ENCODE results near the gene WDR70. TPM values are rescaled to one million over a fixed set of nuclear protein-coding genes. Genes with fewer than 3 reads are reported as not detected.
A peak's percentile ranks its signal among the peaks of the same experiment; 100 is the strongest.
"Not testable (repeated sequence)": the region's sequence is repeated elsewhere in the genome, so short reads cannot be mapped to it uniquely, and the experiment has no call there.

The WDR70 gene
- total RNA-seq, 1 experiment from 2014 or later = 25.0 TPM

DNA sequence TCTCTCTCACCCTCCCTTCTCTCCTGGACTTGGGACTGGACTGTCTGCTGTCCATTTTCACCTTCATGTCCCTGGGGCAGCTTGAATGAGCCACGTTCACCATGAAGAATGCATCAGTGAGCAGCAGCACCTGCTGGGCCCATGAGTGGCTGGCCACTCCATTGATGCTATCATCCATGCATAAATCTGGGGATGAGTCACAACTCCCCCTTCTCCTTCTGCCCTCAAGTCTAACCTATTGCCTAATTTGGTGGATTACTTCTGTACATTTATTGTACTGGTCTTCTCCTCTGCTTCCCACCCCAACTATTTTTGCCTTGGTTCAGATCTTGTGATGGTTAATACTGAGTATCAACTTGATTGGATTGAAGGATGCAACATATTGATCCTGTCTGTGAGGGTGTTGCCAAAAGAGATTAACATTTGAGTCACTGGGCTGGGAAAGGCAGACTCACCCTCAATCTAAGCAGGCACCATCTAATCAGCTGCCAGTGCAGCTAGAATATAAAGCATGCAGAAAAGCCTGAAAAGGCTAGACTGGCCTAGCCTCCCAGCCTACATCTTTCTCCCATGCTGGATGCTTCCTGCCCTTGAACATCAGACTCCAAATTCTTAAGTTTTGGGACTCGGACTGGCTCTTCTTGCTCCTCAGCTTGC, 414.0 kb downstream of the WDR70 start:
- peak; percentile 76 for ATAC-seq
- H3K27me3 ChIP-seq (ENCODE audit: low read length) = no peaks in the 10 kb centered on the region
- H3K27ac ChIP-seq (ENCODE audit: low read length) = no peak overlapping the region
- TF ChIP-seq, protein P1, sequence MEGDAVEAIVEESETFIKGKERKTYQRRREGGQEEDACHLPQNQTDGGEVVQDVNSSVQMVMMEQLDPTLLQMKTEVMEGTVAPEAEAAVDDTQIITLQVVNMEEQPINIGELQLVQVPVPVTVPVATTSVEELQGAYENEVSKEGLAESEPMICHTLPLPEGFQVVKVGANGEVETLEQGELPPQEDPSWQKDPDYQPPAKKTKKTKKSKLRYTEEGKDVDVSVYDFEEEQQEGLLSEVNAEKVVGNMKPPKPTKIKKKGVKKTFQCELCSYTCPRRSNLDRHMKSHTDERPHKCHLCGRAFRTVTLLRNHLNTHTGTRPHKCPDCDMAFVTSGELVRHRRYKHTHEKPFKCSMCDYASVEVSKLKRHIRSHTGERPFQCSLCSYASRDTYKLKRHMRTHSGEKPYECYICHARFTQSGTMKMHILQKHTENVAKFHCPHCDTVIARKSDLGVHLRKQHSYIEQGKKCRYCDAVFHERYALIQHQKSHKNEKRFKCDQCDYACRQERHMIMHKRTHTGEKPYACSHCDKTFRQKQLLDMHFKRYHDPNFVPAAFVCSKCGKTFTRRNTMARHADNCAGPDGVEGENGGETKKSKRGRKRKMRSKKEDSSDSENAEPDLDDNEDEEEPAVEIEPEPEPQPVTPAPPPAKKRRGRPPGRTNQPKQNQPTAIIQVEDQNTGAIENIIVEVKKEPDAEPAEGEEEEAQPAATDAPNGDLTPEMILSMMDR (conservative IDR thresholded peaks at IDR 0.05; ENCODE audit: low read depth, low read length) = no peak
- no peak for TF ChIP-seq EZH2 (IDR thresholded peaks at IDR 0.05; ENCODE audit: low read length, unreplicated experiment)
- TF ChIP-seq EZH2phosphoT487 (IDR thresholded peaks at IDR 0.05; ENCODE audit: borderline replicate concordance, low read length) = no peak
- H3K79me2 ChIP-seq (ENCODE audit: low read length) = no peaks in the 10 kb centered on the region
- H3K9ac ChIP-seq (ENCODE audit: low read length) = no peak overlapping the region
- no peaks in the 10 kb centered on the region for H3K9me3 ChIP-seq (ENCODE audit: low read length)
- no peak overlapping the region for H3K4me3 ChIP-seq (ENCODE audit: low read length)
- peaks cover 8% of the 10 kb centered on the region for H3K4me1 ChIP-seq (ENCODE audit: insufficient read depth, low read length)
- no TSS peak for BruUV-seq (replicated peaks)
- intact Hi-C loops (cut with micrococcal nuclease) = no loop called here
- no peaks in the 10 kb centered on the region; the same call in 1 of the 2 replicates for H3K9me2 ChIP-seq (replicated peaks; ENCODE audit: low read length)
- ChIA-PET CTCF (no interaction called here), POLR2A (ENCODE audit: unreplicated experiment) (no interaction called here)
- no peaks in the 10 kb centered on the region for H3K36me3 ChIP-seq (ENCODE audit: low read depth, low read length)
- H3F3A ChIP-seq (ENCODE audit: low read length, unreplicated experiment) = no peaks in the 10 kb centered on the region
- H4K20me1 ChIP-seq (ENCODE audit: low read length) = no peaks in the 10 kb centered on the region
- H3K4me2 ChIP-seq (ENCODE audit: low read length) = no peak overlapping the region
- DNase-seq = peak; percentile 77
- no peak overlapping the region for H2AFZ ChIP-seq (ENCODE audit: low read length)

- H3K27me3 ChIP-seq (ENCODE audit: low read length); H3K9ac ChIP-seq (ENCODE audit: low read length); DNase-seq; H3K79me2 ChIP-seq (ENCODE audit: low read length); H3K4me3 ChIP-seq (ENCODE audit: low read length); H2AFZ ChIP-seq (ENCODE audit: low read length); H3K9me2 ChIP-seq (replicated peaks; ENCODE audit: low read length); H3K27ac ChIP-seq (ENCODE audit: low read length); intact Hi-C loops (cut with micrococcal nuclease); H4K20me1 ChIP-seq (ENCODE audit: low read length); H3K4me2 ChIP-seq (ENCODE audit: low read length); H3F3A ChIP-seq (ENCODE audit: low read length, unreplicated experiment); CTCF ChIA-PET; H3K4me1 ChIP-seq (ENCODE audit: insufficient read depth, low read length); H3K9me3 ChIP-seq (ENCODE audit: low read length); ATAC-seq; BruUV-seq (replicated peaks); POLR2A ChIA-PET (ENCODE audit: unreplicated experiment); H3K36me3 ChIP-seq (ENCODE audit: low read depth, low read length): not testable (repeated sequence)
Measured at GRCh38 chr5:37795292-37795691, 416.2 kb downstream of the WDR70 start.

DNA sequence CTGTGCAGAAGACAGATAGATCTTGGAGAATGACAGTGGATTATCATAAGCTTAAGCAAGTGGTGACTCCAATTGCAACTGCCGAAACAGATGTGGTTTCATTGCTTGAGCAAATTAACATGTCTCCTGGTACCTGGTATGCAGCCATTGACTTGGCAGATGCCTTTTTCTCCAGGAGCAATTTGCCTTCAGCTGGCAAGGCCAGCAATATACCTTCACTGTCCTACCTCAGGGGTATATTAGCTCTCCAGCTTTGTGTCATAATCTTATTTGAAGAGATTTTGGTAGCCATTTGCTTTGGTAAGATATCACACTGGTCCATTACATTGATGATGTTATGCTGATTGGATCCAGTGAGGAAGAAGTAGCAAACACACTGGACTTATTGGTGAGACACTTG, 417.3 kb downstream of the WDR70 start:
- H3K79me2 ChIP-seq (ENCODE audit: low read length); H3K9me2 ChIP-seq (replicated peaks; ENCODE audit: low read length); H3K27me3 ChIP-seq (ENCODE audit: low read length); BruUV-seq (replicated peaks); intact Hi-C loops (cut with micrococcal nuclease); POLR2A ChIA-PET (ENCODE audit: unreplicated experiment); H3K36me3 ChIP-seq (ENCODE audit: low read depth, low read length); H4K20me1 ChIP-seq (ENCODE audit: low read length); H3K9me3 ChIP-seq (ENCODE audit: low read length); CTCF ChIA-PET; DNase-seq; H2AFZ ChIP-seq (ENCODE audit: low read length); H3K4me2 ChIP-seq (ENCODE audit: low read length); H3K27ac ChIP-seq (ENCODE audit: low read length); H3K4me3 ChIP-seq (ENCODE audit: low read length); H3F3A ChIP-seq (ENCODE audit: low read length, unreplicated experiment); H3K9ac ChIP-seq (ENCODE audit: low read length); H3K4me1 ChIP-seq (ENCODE audit: insufficient read depth, low read length); ATAC-seq: not testable (repeated sequence)

- Histone ChIP-seq H3K4me1 (ENCODE audit: insufficient read depth, low read length) (no peaks in the 10 kb centered on the region), H3K9me3 (ENCODE audit: low read length) (no peaks in the 10 kb centered on the region), H3F3A (ENCODE audit: low read length, unreplicated experiment) (no peaks in the 10 kb centered on the region), H3K9ac (ENCODE audit: low read length) (no peak overlapping the region), H3K27me3 (ENCODE audit: low read length) (no peaks in the 10 kb centered on the region), H3K27ac (ENCODE audit: low read length) (no peak overlapping the region), H3K9me2 (replicated peaks; ENCODE audit: low read length) (no peaks in the 10 kb centered on the region), H2AFZ (ENCODE audit: low read length) (no peak overlapping the region), H3K4me3 (ENCODE audit: low read length) (no peak overlapping the region), H4K20me1 (ENCODE audit: low read length) (no peaks in the 10 kb centered on the region), H3K36me3 (ENCODE audit: low read depth, low read length) (no peaks in the 10 kb centered on the region), H3K4me2 (ENCODE audit: low read length) (no peak overlapping the region), H3K79me2 (ENCODE audit: low read length) (no peaks in the 10 kb centered on the region)
- TF ChIP-seq EZH2phosphoT487 (IDR thresholded peaks at IDR 0.05; ENCODE audit: borderline replicate concordance, low read length) (no peak), EZH2 (IDR thresholded peaks at IDR 0.05; ENCODE audit: low read length, unreplicated experiment) (no peak)
- TF ChIP-seq, protein P1 (conservative IDR thresholded peaks at IDR 0.05; ENCODE audit: low read depth, low read length) = no peak
- intact Hi-C loops (cut with micrococcal nuclease) = no loop called here
- POLR2A ChIA-PET (ENCODE audit: unreplicated experiment) = no interaction called here
- no TSS peak for BruUV-seq (replicated peaks)
- CTCF ChIA-PET = no interaction called here
- DNase-seq (no peak), ATAC-seq (no peak)
Measured at GRCh38 chr5:37799865-37800421, 420.8 kb downstream of the WDR70 start.
